ENCODE measurements around the gene DOCK3.
"Not testable (repeated sequence)": the region's sequence is repeated elsewhere in the genome, so short reads cannot be mapped to it uniquely, and the experiment has no call there.

The DOCK3 gene

GRCh38 chr3:51385621-51386091 is 710.9 kb downstream of the DOCK3 start:
- Histone ChIP-seq H2BK15ac (replicated peaks; ENCODE audit: low read depth) (no peak overlapping the region), H3K79me1 (ENCODE audit: low read length) (peaks cover 20% of the 10 kb centered on the region), H4K8ac (ENCODE audit: low read depth, low read length) (no peak overlapping the region), H3K4me3 (ENCODE audit: low read length) (peak overlapping the region; percentile 95), H3K79me2 (ENCODE audit: control insufficient read depth, insufficient read depth, low read length) (peaks cover 31% of the 10 kb centered on the region), H3K27ac (ENCODE audit: low read depth, low read length) (no peak overlapping the region), H2BK120ac (ENCODE audit: low read depth, low read length) (no peak overlapping the region), H3K4ac (ENCODE audit: low read depth, low read length) (peak overlapping the region; percentile 99), H3K23ac (ENCODE audit: low read length) (peak overlapping the region; percentile 54), H4K5ac (ENCODE audit: low read length) (no peak overlapping the region), H3K18ac (ENCODE audit: low read length) (peak overlapping the region; percentile 79), H3K36me3 (ENCODE audit: control insufficient read depth, insufficient read depth, low read length) (peaks cover 9% of the 10 kb centered on the region), H2BK5ac (ENCODE audit: low read length) (no peak overlapping the region), H2AK5ac (ENCODE audit: low read length) (peak overlapping the region; percentile 1), H3K4me1 (ENCODE audit: control insufficient read depth, low read depth, low read length) (peaks cover 5% of the 10 kb centered on the region), H3K4me2 (ENCODE audit: low read length) (peak overlapping the region; percentile 82), H3K27me3 (ENCODE audit: insufficient read depth, low read length, poor library complexity) (no peaks in the 10 kb centered on the region), H3K9ac (ENCODE audit: low read length) (peak overlapping the region; percentile 90), H3K56ac (ENCODE audit: low read length) (peak overlapping the region; percentile 90)
- no CpG with 5 or more reads among the region's 18 CpGs for WGBS (ENCODE audit: extremely low coverage, insufficient coverage, low lambda C conversion rate)
- DNase-seq, result no peak

GRCh38 chr3:51386159-51386851 is 711.6 kb downstream of the DOCK3 start:
- Histone ChIP-seq H3K23ac (ENCODE audit: low read length) (no peak overlapping the region), H3K18ac (ENCODE audit: low read length) (no peak overlapping the region), H2AK5ac (ENCODE audit: low read length) (no peak overlapping the region), H3K4me2 (ENCODE audit: low read length) (peak overlapping the region; percentile 82), H2BK5ac (ENCODE audit: low read length) (no peak overlapping the region), H2BK120ac (ENCODE audit: low read depth, low read length) (no peak overlapping the region), H3K4me3 (ENCODE audit: low read length) (peak overlapping the region; percentile 95), H2BK15ac (replicated peaks; ENCODE audit: low read depth) (no peak overlapping the region), H4K8ac (ENCODE audit: low read depth, low read length) (no peak overlapping the region), H3K56ac (ENCODE audit: low read length) (peak overlapping the region; percentile 90), H3K9ac (ENCODE audit: low read length) (peak overlapping the region; percentile 90), H3K4me1 (ENCODE audit: control insufficient read depth, low read depth, low read length) (peaks cover 5% of the 10 kb centered on the region), H3K79me1 (ENCODE audit: low read length) (peaks cover 20% of the 10 kb centered on the region), H3K36me3 (ENCODE audit: control insufficient read depth, insufficient read depth, low read length) (peaks cover 9% of the 10 kb centered on the region), H3K4ac (ENCODE audit: low read depth, low read length) (no peak overlapping the region), H3K27ac (ENCODE audit: low read depth, low read length) (no peak overlapping the region), H3K27me3 (ENCODE audit: insufficient read depth, low read length, poor library complexity) (no peaks in the 10 kb centered on the region), H3K79me2 (ENCODE audit: control insufficient read depth, insufficient read depth, low read length) (peaks cover 31% of the 10 kb centered on the region), H4K5ac (ENCODE audit: low read length) (no peak overlapping the region)
- WGBS (ENCODE audit: extremely low coverage, insufficient coverage, low lambda C conversion rate), result no CpG with 5 or more reads among the region's 8 CpGs
- no peak for DNase-seq

- peak overlapping the region; percentile 95 for H3K4me3 ChIP-seq (ENCODE audit: low read length)
- WGBS (ENCODE audit: extremely low coverage, insufficient coverage, low lambda C conversion rate), result no CpG with 5 or more reads among the region's 5 CpGs
- H4K5ac ChIP-seq (ENCODE audit: low read length), result no peak overlapping the region
Measured at GRCh38 chr3:51386852-51387229, 712.1 kb downstream of the DOCK3 start.

GRCh38 chr3:51387281-51387680 is 712.6 kb downstream of the DOCK3 start:
- peak overlapping the region; percentile 17 for H3K23ac ChIP-seq (ENCODE audit: low read length)
- not testable (repeated sequence) for H3K4ac ChIP-seq (ENCODE audit: low read depth, low read length); H2BK120ac ChIP-seq (ENCODE audit: low read depth, low read length); H3K4me3 ChIP-seq (ENCODE audit: low read length); DNase-seq; H4K5ac ChIP-seq (ENCODE audit: low read length); H2BK5ac ChIP-seq (ENCODE audit: low read length); H3K36me3 ChIP-seq (ENCODE audit: control insufficient read depth, insufficient read depth, low read length); H3K27ac ChIP-seq (ENCODE audit: low read depth, low read length); H2BK15ac ChIP-seq (replicated peaks; ENCODE audit: low read depth); H3K18ac ChIP-seq (ENCODE audit: low read length); H3K27me3 ChIP-seq (ENCODE audit: insufficient read depth, low read length, poor library complexity); H4K8ac ChIP-seq (ENCODE audit: low read depth, low read length); H2AK5ac ChIP-seq (ENCODE audit: low read length); H3K4me1 ChIP-seq (ENCODE audit: control insufficient read depth, low read depth, low read length)
- H3K79me2 ChIP-seq (ENCODE audit: control insufficient read depth, insufficient read depth, low read length), result peaks cover 38% of the 10 kb centered on the region
- H3K79me1 ChIP-seq (ENCODE audit: low read length), result peaks cover 20% of the 10 kb centered on the region
- H3K56ac ChIP-seq (ENCODE audit: low read length), result peak overlapping the region; percentile 25
- no CpG with 5 or more reads among the region's 6 CpGs for WGBS (ENCODE audit: extremely low coverage, insufficient coverage, low lambda C conversion rate)
- peak overlapping the region; percentile 37 for H3K9ac ChIP-seq (ENCODE audit: low read length)
- H3K4me2 ChIP-seq (ENCODE audit: low read length), result peak overlapping the region; percentile 4

More at GRCh38 chr3:51386852-51387229, 712.1 kb downstream of the DOCK3 start:
- peaks cover 5% of the 10 kb centered on the region for H3K4me1 ChIP-seq (ENCODE audit: control insufficient read depth, low read depth, low read length)
- no peak overlapping the region for H3K27ac ChIP-seq (ENCODE audit: low read depth, low read length)
- peaks cover 34% of the 10 kb centered on the region for H3K79me2 ChIP-seq (ENCODE audit: control insufficient read depth, insufficient read depth, low read length)
- H3K9ac ChIP-seq (ENCODE audit: low read length), result peak overlapping the region; percentile 90
- H2BK120ac ChIP-seq (ENCODE audit: low read depth, low read length), result no peak overlapping the region
- peaks cover 20% of the 10 kb centered on the region for H3K79me1 ChIP-seq (ENCODE audit: low read length)
- no peak for DNase-seq
- no peak overlapping the region for H2BK15ac ChIP-seq (replicated peaks; ENCODE audit: low read depth)
- H3K18ac ChIP-seq (ENCODE audit: low read length), result no peak overlapping the region
- H2BK5ac ChIP-seq (ENCODE audit: low read length), result no peak overlapping the region
- peak overlapping the region; percentile 90 for H3K56ac ChIP-seq (ENCODE audit: low read length)
- H3K4ac ChIP-seq (ENCODE audit: low read depth, low read length), result no peak overlapping the region
- H3K23ac ChIP-seq (ENCODE audit: low read length), result no peak overlapping the region
- H3K4me2 ChIP-seq (ENCODE audit: low read length), result peak overlapping the region; percentile 82
- H3K36me3 ChIP-seq (ENCODE audit: control insufficient read depth, insufficient read depth, low read length), result peaks cover 9% of the 10 kb centered on the region
- no peak overlapping the region for H4K8ac ChIP-seq (ENCODE audit: low read depth, low read length)
- no peaks in the 10 kb centered on the region for H3K27me3 ChIP-seq (ENCODE audit: insufficient read depth, low read length, poor library complexity)
- no peak overlapping the region for H2AK5ac ChIP-seq (ENCODE audit: low read length)

GRCh38 chr3:51388286-51389029 is 713.7 kb downstream of the DOCK3 start:
- Histone ChIP-seq H3K79me2 (ENCODE audit: control insufficient read depth, insufficient read depth, low read length) (peaks cover 50% of the 10 kb centered on the region), H3K18ac (ENCODE audit: low read length) (no peak overlapping the region), H3K23ac (ENCODE audit: low read length) (no peak overlapping the region), H3K27ac (ENCODE audit: low read depth, low read length) (no peak overlapping the region), H3K36me3 (ENCODE audit: control insufficient read depth, insufficient read depth, low read length) (peaks cover 14% of the 10 kb centered on the region), H3K4me1 (ENCODE audit: control insufficient read depth, low read depth, low read length) (peaks cover 11% of the 10 kb centered on the region), H3K79me1 (ENCODE audit: low read length) (peaks cover 29% of the 10 kb centered on the region), H3K4me2 (ENCODE audit: low read length) (no peak overlapping the region), H3K4me3 (ENCODE audit: low read length) (no peak overlapping the region), H2BK5ac (ENCODE audit: low read length) (no peak overlapping the region), H2AK5ac (ENCODE audit: low read length) (no peak overlapping the region), H3K56ac (ENCODE audit: low read length) (no peak overlapping the region), H3K27me3 (ENCODE audit: insufficient read depth, low read length, poor library complexity) (no peaks in the 10 kb centered on the region), H2BK120ac (ENCODE audit: low read depth, low read length) (no peak overlapping the region), H2BK15ac (replicated peaks; ENCODE audit: low read depth) (no peak overlapping the region), H4K5ac (ENCODE audit: low read length) (no peak overlapping the region), H3K9ac (ENCODE audit: low read length) (no peak overlapping the region), H4K8ac (ENCODE audit: low read depth, low read length) (no peak overlapping the region), H3K4ac (ENCODE audit: low read depth, low read length) (no peak overlapping the region)
- WGBS (ENCODE audit: extremely low coverage, insufficient coverage, low lambda C conversion rate), result no CpG with 5 or more reads among the region's 6 CpGs
- peak; percentile 82 for DNase-seq

All from mesendoderm (in vitro differentiated cells).